Measurements from ENCODE around the gene RDH8.

DNA sequence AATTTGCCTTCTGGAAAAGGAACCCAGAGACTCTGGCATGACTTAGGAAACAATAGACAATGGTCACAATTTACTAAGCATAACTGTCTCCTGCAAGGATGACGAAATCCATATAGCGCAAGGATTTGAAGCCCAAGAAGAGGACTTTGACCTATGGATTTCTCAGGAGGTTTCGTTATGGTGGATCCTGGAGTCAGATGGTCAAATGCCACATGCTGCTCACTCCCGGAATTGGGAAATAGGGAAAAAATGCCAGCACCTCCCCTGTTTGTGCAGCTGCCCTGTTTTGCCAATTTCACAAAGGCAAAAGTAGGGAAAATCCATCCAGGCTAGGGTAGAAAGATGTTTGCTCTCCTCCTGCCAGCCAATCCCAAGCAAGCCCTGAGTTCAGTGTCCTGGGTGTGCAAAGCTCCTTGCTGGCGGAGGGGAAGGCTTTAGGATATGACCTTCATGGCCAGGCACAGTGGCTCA is 23.4 kb downstream of the RDH8 start:
- TF ChIP-seq, protein P1, sequence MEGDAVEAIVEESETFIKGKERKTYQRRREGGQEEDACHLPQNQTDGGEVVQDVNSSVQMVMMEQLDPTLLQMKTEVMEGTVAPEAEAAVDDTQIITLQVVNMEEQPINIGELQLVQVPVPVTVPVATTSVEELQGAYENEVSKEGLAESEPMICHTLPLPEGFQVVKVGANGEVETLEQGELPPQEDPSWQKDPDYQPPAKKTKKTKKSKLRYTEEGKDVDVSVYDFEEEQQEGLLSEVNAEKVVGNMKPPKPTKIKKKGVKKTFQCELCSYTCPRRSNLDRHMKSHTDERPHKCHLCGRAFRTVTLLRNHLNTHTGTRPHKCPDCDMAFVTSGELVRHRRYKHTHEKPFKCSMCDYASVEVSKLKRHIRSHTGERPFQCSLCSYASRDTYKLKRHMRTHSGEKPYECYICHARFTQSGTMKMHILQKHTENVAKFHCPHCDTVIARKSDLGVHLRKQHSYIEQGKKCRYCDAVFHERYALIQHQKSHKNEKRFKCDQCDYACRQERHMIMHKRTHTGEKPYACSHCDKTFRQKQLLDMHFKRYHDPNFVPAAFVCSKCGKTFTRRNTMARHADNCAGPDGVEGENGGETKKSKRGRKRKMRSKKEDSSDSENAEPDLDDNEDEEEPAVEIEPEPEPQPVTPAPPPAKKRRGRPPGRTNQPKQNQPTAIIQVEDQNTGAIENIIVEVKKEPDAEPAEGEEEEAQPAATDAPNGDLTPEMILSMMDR (IDR thresholded peaks at IDR 0.05), result no peak
- no peak for TF ChIP-seq TCF7L2 (IDR thresholded peaks at IDR 0.05; ENCODE audit: low read depth, low read length)
- TF ChIP-seq SIN3A (IDR thresholded peaks at IDR 0.05; ENCODE audit: borderline replicate concordance, insufficient read depth, low read depth, low read length), result no peak
